Activated T-helper 1 cell treated with anti-CD3 and anti-CD28 coated beads, Interleukin-2, amount 50 U/mL, for 16 hours (primary cell): ENCODE measurements around the gene LIN7C.
"Not testable (repeated sequence)": the region's sequence is repeated elsewhere in the genome, so short reads cannot be mapped to it uniquely, and the experiment has no call there.

Source experiments
- DNase-seq, 2 donors: peaks; one replicate each; pipeline ENCODE4 v3.0.0-alpha.2; 2020; ENCODE audit warnings: low read depth in 1 of 2, low spot score in 1 of 2

Gene LIN7C, protein sequence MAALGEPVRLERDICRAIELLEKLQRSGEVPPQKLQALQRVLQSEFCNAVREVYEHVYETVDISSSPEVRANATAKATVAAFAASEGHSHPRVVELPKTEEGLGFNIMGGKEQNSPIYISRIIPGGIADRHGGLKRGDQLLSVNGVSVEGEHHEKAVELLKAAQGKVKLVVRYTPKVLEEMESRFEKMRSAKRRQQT

DNA sequence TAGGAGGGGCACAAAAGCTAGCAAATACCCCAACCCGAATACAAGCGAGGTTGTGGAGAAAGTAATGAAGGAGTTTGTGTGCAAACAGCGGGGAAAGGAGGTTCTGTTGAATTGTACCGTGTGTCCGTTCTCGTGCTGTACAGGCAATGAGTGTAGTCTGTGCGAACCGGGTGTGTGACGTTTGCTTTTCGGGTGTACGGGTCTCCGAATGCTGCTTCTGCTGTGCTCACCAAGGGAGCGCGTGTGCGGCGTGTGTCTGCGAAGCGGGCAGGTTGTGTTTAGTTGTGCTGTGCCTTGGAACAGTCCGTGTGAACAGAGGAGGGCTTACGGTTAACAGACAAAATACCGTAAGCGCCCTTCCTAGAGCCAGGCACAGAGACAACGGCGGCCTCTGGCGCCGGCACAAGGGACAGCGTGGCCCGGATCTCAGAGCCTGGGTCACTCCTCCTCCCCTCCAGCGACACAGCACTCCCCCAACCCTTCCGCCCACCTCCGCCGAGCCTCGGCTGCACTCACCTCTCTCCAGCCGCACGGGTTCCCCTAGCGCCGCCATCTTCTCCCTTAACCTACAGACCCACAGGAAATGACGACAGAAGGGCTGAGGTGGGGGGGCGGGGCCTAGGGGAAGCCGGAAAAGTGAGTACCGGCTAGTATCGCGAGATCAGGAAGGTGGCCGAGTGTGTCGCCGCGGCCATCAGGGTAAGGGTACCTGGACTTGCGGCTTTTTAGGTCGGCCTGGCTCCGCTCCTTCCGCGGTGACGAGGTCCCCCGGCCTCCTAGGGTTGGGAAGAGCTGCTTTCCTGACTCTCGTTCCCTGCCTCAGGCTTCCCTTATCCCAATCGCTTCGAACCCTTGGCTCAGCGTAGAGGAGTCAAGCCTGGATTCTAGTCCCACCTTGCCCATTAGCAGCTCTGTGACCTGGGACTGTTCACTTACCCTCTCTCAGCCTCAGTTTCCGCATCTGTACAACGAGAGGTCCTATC lies at the start of gene LIN7C:
Gene LIN7C, minus strand, starts transcription at position 570 of the 983 bp plus-strand sequence. Its CDS starts 17 bp downstream, at position 553.
- peak; percentile 87 to 92 for DNase-seq

- DNase-seq = no peak
These were observed 48.7 kb upstream of the LIN7C start for GRCh38 chr11:27555264-27555663.

- no peak for DNase-seq
These were observed 46.6 kb upstream of the LIN7C start for GRCh38 chr11:27553186-27553585.

DNA sequence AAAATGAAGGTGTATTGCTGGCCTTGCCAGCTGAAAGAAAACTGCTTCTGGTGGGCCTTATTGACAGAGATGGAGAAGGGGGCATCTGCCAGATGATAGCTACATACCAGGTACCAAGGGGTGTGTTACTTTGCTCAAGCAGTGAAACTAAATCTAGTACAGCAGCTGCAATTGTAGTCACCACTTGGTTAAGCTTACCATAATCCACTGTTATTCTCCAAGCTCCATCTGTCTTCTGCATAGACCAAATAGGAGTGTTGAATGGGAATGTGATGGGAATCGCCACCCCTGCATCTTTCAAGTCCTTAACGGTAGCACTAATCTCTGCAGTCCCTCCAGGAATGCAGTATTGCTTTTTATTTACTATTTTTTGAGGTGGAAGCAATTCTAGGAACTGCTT lies 45.8 kb upstream of the LIN7C start:
- DNase-seq = no peak

GRCh38 chr11:27551127-27551526 lies 44.6 kb upstream of the LIN7C start:
- no peak for DNase-seq

- DNase-seq = no peak
These were observed 39.4 kb upstream of the LIN7C start for GRCh38 chr11:27545946-27546345.

DNA sequence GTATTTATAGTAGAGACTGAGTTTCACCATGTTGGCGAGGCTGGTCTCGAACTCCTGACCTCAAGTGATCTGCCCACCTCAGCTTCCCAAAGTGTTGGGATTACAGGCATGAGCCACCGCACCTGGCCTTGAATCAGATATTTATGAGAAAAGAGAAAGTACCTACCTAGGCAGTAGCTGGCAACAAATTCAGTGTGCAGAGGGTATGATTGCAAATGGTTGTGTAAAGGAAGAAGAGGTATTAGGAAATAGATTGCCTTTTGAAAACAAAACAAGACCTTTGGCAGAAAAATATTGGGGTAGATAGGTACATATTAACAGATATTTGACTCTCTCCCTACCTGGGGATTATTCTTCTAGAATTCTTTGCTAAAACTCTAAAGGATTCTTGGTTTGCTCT lies 38.5 kb upstream of the LIN7C start:
- no peak for DNase-seq

DNA sequence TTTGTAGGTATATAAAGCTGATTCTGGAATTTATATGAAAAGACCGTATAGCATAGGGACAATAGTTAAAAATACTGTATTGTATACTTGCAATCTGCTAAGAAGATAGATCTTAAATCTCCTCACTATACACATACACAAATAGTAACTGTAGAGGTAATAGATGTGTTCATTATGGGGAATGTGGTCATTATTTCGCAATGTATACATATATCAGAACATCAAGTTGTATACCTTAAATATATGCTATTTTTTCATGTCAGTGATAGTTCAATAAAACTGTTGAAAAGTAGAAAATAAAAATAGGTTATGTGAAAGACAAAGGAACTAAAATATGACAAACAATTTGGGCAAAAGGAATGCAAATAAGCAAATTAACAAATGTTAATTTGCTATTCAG lies 35.2 kb upstream of the LIN7C start:
- DNase-seq = no peak

GRCh38 chr11:27540051-27540450 lies 33.5 kb upstream of the LIN7C start:
- DNase-seq = no peak

GRCh38 chr11:27535103-27535502 lies 28.5 kb upstream of the LIN7C start:
- DNase-seq = no peak

DNA sequence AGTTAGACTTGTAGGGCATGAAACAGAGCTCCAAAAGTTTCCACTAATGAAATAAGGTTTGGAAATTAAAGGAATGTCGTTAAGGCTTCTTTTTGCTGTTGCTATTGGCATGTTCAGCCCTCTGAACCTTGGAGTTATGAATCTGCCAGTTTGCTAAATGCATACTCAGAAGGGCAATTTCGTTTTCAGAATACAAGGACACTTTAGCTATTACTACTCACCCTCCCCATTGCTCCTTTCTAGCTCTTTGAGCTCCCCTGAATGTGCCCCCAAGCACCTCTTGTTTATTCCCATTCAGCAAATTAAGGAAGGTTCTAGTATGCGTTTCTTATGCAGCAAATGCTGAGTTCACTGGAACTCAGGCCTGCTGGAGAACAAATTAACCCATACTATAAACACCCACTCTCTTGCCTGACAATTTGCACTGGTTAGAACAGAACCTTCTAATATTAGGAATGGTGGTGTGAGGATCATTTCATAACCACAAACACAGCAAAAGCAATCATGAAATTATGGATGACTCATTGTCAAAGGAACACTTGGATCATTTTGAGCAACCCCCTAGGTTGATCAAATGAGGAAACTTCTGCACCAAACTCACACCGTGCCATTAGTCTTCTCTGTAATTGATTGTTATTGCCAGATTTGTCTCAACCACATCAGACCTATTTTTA lies 26.2 kb upstream of the LIN7C start:
- no peak for DNase-seq

GRCh38 chr11:27528712-27529111 lies 22.1 kb upstream of the LIN7C start:
- DNase-seq = no peak

DNA sequence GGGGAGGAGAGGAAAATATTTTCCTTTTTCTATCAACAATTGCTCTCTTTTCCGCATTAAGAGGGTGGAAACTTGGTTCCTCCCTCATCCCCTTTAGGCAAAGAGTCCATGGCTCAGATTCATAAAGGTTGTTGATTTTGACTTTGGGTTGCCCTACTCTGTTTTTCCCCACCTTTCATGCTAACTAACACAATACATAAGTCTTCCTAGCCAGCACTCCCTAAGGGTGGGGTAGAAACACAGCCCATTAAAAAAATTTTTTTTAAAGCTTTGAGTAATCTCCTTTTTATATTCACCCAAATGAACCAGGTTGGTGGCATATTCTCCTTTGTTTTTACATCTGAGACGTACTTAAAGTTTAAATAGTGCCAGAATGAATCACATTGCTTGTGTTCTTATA lies 20.0 kb upstream of the LIN7C start:
- DNase-seq = no peak

- no peak for DNase-seq
These were observed 19.4 kb upstream of the LIN7C start for GRCh38 chr11:27525824-27526516.

GRCh38 chr11:27524155-27524554 lies 17.6 kb upstream of the LIN7C start:
- no peak for DNase-seq

DNA sequence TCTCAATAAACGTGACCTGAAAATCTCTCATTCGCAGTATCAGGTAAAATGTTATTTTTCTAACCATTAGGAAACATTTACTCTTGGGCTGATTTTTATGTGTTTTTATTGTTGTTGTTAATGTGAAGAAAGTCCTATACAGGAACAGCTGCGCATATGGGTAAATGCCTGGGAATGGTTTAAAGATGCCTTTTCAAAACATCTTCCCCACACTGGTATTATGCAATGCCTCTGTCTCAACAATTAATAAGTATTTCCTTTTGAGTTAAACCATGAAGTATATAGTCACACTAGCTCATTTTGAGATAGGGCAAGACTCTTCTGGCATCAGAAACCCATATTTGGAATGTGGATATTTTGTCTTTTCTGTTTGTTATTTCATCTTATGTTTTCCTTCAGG lies 13.7 kb upstream of the LIN7C start:
- no peak for DNase-seq

GRCh38 chr11:27518518-27518917 lies 11.9 kb upstream of the LIN7C start:
- no peak for DNase-seq

DNA sequence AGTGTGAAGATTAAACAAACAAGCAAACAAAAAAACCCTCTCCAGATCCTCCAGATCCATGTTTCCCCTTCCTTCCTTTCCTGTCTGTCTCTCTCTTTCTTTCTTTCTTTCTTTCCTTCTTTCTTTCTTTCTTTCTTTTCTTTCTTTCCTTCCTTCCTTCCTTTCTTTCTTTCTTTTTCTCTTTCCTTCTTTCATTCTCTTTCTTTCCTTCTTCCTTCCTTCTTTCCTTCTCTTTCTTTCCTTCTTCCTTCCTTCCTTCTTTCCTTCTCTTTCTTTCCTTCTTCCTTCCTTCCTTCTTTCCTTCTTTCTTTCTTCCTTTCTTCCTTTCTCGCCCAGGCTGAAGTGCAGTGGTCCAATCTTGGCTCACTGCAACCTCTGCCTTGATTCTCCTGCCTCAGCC lies 10.9 kb upstream of the LIN7C start:
- not testable (repeated sequence) for DNase-seq

DNA sequence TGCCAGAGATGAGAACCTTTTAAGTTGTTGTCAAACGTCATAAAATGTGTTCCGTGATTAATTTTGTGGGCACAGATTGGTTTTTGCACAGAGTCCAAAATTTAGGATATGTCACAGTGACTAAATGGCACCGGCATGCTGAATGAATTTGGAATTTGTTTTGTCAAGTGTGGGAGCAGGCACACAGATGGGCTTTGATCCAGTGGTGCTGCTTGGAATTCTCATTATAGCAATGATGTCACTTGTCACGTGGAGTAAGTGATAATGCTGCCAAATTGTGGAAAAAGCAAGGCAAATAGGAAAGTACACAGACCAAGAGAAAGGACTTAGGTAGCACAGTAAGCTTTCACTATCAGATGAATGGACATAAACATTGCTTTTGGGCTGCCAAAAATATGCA lies 8.0 kb upstream of the LIN7C start:
- DNase-seq = no peak

- no peak for DNase-seq
These were observed 7.5 kb upstream of the LIN7C start for GRCh38 chr11:27514076-27514475.

DNA sequence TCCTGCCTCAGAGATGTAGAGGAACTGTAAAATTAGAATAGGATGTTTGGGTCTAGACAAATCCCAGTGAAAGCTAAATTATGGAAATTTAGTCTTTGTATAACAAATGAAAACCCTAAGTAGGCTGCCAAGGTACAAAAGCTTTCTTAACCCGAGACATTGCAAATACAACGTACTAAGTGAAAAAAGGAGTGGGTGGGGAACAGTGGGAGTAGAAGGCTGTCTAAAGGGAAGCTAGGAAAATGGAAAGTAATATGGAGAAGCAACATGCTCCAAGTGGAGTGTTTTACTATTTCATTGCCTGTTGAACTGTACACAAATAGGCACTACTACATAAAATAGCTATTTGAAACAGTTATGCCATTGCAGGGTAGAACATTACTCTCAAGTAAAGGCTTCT lies 6.8 kb upstream of the LIN7C start:
- no peak for DNase-seq
